HG02623 (cell line): ENCODE data around the gene BTBD16.

Experiments used
- ATAC-seq: cut with Tn5 transposase; IDR thresholded peaks from one replicate; pipeline ENCODE4 v1.9.1; 2021; ENCODE audit warnings: moderate library complexity; ENCODE audit not compliant: unreplicated experiment

The BTBD16 gene

DNA sequence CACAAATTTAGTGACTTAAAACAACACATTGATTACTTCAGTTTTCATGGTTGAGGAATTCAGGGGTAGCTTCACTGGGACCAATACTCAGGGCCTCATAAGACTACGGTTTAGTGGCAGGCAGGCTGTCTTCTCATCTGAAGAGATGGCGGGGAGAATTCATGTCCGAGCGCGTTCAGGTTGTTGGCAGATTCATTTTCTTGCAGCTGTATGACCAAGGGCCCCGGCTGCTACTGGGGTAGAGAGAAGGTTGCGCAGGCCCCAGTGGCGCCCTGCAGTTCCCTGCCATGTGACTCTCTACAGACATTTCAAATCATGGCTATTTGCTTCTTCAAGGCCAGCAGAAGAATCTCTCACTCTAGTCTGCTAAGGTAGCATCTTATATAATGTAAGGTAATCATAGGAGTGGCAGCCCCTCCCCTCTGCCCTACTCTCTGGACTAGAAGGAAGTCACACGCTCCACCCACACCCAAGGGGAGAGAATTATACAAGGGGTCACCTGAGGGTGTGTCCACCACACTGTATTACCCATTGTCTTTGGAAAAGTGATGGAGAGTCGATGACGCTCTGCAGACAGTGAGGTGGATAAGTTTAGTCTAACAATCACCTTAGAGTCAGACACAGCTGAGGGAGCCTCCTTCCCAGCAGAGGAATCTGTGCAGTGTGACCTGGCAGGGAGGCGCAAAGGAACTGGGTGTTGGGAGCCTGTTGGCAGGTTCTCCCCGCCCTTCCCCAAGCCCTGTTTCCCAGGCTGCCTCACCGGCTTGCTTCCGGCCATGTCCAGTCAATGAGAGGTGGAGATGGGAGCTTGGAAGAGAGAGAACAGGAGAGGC, 67.7 kb downstream of the BTBD16 start:
- ATAC-seq = no peak

DNA sequence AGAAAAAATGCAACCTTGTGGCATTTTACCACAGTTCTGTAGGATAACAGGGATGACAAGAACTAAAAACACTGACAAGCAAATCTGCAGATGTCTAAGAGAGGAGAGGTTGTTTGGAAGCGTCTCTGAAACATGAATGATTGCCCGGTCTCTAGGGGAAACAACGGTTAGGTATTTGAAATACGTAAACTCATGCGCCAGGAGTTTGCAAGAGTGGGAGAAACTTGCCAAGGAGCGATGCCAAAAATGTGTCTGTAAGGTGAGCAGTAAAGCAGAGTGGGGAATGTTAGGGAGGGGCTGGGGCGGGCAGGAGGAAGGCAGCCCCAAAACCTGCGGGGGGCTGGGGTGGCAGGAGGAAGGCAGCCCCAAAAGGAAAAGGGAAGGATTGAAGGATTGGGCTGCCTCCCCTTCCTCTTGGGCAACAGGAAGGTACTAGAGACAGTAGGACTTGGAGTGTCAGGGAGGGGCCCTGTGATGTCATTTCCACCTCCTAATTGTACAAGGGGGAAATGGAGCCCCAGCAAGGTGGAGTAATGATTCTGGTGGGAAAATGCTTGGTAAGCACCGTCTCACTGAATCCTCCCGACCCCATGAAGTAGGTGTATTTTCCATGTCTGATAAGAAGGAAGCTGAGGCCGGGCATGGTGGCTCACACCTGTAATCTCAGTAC, 70.2 kb downstream of the BTBD16 start:
- no peak for ATAC-seq

DNA sequence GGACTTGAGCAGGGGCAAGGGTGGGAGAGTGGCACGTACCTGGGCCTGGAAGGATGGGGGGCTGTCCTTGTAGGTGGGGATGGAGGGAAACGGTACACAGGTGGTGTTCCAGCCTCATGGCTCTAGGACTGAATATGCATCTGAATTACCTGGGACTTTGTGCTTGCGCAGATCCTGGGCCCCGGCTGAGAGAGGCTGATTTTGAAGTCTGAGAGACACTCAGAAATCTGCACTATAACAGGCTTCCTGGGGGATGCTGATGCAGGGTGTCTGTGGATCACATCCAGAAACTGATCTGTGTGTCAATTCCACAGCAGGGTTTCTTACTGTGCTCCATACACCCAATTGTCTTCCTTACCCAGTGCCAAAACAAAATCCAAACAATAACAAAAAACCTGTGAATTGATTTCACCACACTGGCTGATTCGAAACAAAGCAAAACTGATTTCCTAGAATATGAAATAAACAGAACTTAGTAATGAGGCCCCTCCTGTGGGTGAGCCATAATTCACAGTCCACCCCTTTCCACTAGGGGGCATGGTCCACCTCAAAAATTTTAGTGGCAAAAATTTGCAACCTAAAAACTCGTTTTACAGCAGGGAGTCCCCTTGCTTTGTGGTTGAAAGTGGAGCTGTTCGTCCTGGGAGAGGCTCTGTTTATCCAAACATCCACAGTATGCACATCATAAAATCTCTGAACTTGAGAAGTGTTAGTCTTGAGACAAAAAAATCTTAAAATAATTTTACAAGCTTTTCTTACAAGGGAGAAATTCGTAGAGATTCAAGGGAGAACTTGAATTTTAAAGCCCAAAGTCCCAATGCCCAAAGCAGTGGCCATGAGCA, 71.4 kb downstream of the BTBD16 start:
- ATAC-seq = no peak

DNA sequence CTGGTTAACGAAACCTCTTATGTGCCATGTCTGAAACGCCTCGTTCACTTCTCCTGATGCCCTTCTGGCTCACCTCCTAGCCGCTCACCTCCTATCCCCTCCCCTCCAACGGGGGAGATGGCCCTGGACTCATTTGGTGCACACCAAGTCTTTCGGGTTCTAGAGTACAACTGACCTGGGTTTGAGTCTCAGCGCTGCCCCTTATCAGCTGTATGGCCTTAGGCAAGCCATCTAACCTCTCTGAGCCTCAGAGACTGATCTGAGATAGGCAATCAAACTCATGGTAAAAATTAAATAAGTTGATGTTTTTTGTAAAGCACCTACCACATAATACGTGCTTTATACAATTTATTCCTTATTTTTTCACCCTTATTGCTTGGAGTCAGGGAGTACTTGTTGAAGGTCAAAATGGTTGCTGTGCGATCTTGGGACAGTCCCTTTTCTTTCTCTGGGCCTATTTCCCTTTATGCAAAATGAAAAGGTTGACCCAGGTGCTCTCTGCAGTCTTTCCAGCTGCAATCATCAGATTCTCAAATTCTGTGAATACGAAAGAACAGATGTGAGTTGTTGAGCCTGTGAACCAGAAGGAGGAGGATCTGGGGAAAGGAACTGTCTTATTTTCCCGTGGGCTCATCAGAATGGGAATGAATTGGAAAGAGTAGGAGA, 72.2 kb downstream of the BTBD16 start:
- no peak for ATAC-seq

DNA sequence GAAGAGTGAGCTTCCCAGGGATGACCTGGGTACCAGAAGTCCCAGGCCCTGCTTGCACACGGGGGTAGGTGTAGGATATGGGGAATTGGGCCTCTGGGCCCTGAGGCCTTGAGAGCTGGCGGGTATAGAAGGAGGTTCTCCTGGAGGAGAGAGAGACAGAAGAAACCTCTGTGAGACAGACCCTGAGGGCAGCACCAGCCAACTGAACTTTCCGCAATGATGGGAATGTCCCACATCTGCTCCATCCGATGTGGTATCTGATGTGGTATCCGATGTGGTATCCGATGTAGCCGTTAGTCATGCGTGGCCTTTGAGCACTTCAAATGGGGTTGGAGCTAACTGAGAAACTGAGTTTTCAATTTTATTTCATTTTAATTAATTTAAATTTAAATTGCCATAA, 72.8 kb downstream of the BTBD16 start:
- no peak for ATAC-seq

DNA sequence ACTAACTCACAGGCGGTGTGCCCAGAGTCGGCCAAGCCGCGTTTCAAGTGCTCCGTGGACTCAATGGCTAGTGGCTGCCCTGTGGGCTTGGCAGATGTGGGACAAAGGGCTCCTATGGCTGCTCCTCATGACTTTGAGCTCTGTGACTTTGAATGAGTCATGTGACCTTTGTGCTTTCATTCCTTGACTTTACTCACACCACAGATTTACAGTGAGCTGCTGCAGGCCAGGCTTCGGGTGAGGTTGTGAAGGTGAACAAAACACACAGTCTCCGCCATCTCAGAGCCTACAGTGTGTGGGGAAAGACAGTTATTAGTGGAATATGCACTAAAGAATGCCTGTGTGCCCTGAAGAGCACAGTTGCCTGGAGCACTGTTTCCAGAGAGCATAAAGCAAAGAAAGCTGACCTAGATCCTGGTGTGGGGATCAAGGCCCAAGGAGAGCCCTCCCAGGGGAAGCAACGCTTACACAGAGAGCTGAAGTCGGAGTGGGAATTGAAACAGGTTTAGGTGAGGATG, 73.7 kb downstream of the BTBD16 start:
- no peak for ATAC-seq

DNA sequence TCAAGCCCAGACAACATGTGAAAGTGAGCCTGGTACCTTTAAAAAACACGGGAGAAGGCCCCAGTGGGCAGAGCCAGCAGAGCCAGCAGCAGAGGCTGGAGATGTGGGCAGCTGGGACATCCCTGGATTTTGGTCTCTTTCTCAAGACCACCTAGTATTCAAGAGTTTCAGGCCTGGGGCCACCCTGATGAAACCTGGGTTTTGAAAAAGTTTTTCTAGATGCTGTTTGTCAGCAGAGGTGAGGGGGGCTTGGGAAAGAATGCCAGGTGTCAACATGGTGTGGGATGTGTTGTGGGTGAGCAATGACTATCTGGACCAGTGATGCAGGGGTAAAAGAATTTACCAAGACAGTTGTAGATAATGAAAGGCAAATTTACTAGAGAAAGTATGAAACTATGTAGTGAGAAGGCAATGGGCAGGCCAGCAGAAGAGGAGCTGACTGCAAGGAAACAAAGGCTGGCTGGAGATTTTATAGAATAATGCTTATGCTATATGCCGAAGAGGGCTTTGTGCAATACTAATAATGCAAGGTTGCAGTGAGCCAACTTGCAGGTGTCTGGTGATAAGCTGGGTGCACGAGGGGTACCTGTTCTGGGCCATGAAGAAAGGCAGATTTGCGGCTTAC, 75.3 kb downstream of the BTBD16 start:
- ATAC-seq = no peak

DNA sequence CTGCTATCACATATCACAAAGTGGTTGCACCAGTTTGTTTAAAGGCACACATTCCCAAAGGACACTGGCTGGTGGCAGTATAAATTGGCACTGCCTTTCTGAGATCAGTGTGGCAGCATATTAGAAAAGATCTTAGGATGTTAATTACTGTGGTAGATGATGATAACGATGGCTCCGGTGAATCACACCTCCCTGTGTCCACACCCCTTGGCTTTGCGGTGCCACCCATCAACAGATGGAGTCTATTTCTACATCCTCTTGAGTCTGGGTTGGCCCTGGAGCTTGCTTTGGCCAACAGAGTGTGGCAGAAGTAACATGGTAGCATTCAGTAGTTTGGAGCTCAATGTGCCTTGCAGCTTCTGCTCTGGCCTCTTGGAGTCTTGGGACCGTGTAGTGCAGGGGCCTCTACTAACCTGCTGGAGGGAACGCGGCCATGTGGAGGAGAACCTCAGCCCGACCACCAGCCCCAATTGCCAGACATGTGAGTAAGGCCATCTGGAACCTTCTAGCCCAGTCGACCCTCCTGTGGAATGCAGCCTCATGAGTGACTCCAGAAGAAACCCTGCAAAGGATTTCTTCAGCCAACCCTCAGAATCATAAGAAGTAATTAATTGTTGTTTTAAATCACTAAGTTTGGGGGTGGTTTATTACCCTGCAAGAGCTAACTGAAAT, 76.2 kb downstream of the BTBD16 start:
- no peak for ATAC-seq

DNA sequence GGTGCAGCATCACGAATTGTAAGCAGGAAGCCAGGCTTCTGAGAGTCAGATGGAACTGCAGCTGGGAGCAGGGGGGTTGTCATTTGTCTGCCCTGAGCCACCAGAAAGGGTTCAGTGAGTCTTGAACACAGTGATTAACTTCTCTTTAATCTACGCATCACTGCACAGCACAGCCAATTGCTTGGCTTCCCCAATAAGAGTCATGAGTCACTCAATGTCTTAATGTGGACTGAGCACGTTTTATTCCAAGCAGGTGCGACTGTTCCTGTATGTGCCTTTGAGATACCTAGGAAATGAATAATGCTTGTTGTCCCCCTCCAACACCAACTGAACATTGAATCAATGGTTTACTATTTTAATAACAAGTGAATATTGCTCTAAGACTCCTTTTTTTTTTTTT, 77.4 kb downstream of the BTBD16 start:
- ATAC-seq = no peak

DNA sequence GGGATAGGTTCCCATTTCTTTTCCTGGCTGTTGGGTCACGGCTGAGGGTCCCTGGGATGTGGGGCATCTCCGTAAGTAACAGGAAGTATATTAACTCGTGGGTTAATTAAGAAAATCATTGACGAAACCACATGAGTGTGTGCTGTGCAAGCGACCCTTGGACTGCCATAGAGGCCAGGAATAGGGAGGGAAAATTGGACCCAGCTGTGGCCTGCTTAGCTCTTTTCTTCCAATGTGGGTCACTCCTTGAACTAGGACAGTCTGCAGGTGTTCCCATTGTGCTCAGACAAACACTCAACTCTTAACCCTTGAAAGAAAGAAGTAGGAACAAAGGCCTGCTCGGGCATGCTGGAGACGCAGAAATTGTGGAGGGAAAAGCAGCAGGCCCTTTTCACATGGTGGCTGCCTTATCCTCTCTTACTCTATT, 77.9 kb downstream of the BTBD16 start:
- ATAC-seq = no peak

DNA sequence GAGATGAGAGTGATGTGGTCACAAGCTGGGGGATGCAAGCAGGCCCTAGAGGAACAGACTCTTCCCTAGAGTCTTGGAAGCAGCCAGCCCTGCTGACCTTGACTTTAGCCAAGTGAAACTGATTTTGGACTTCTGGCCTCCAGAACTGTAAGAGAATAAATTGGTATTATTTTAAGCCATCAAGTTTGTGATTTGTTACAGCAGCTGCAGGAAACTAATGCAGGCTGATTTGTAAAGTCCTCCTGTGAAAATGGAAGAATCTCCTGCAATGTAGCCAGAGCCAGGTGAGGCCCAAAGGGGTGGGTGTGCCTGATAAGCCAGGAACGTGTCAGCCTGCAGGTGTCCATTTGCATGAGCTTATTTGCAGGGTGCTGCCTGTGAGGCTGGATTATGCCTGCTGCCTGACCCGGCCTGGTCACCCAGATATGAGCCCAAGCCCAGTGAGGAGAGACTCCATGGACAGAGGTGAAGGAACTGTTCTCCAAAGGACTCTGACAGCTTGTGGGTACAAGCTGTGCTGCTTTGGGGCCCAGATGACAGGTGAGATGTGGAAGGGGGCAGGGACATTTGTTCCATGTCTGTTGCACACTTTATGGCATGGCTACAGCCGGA, 78.8 kb downstream of the BTBD16 start:
- ATAC-seq = no peak

DNA sequence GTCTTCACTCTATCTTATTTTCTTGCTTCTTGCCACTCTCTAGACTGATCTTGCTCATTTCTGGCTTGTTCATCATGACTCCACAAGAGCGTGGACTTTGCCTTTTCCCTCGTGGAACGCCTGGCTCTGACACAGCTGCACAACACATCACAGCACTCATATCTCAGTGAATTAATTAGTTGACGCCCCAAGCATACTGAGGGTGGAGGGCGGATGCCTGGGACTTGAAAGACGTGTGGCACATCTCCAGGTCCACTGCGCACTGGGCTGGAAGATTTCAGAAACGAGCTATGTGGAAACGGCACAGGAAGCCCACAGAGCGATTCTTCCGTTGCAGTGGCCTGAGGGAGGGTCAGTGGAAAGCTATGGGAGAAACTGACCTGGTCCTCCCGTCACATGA, 79.8 kb downstream of the BTBD16 start:
- no peak for ATAC-seq

DNA sequence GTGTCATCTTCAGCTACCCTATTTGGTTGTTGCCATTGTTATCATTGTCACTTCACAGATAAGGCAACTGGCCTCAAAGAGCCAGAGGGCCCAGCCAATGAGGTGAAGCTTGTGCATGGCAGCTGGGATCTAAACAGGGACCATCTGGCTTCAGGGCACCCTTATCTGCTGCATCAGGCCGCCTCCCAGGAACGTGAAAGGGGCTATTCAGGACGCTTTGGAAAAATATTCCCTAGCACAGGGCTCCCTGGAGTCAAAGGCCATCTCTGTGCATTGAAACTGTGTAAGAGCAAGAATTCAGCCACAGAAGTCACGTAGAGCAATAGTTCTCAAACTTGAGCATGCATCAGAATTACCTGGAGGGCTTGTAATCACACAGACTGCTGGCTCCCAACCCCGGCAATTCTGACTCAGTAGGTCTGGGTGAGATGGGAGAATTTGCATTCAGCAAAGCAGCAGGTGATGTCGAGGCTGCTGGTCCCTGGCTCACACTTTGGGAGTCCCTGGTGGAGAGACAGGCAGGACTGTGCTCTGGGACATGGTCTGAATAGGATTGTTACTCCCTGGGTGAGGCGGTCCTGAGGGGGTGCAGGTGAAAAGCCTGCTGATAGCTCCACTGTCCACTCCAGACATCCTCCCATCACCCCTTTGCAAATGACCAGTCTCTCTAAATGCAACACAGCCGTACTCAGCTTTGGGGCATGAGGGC, 81.9 kb downstream of the BTBD16 start:
- ATAC-seq = no peak

DNA sequence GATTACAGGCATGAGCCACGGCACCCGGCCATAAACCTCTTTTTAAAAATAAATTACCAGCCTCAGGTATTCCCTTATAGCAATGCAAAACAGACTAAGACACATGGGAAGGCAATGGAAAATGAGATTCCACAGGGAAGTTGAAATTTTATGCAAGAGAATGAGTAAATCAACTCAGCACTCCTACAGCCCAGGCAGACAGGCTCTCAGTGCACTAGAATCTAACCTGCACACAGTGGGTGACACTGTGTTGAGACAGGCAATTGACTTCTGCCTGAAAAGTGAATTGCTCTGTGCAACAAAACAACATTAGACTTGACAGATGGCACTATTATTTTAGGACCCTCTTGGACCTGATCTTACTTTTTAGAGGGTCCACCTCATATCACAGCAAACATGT, 83.3 kb downstream of the BTBD16 start:
- no peak for ATAC-seq

DNA sequence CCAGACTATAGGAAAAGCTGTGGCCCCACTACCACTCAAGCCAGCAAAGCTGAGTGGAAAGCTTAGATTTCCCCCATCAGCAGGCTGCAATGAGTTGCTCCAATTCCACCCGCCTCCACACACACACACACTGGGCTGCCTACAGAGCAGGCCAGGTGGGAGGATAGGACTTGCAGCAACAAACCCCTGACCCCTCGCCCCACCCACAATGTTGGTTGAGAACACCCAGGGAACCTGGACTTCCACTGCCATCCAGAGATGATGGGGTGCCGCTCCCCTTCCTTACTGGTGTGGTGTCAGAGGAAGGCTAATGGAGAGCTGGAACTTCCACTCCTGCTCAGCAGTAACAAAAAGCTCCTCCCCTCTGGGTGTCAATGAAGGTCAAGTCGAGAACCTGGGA, 86.6 kb downstream of the BTBD16 start:
- no peak for ATAC-seq

DNA sequence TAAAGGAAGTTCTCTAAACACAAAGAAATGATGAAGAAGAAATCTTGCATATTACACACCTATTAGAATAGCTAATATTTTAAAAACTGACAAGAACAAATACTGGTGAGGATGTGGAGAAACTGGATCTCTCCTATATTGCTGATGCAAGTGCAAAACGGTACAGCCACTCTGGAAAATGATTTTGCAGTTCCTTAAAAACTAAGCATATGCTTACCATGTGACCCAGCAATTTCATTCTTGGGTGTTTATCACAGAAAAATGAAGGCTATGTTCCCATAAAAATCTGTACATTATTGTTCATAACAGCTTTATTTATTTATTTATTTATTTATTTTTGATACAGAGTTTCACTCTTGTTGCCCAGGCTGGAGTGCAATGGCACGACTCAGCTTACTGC, 88.5 kb downstream of the BTBD16 start:
- no peak for ATAC-seq

DNA sequence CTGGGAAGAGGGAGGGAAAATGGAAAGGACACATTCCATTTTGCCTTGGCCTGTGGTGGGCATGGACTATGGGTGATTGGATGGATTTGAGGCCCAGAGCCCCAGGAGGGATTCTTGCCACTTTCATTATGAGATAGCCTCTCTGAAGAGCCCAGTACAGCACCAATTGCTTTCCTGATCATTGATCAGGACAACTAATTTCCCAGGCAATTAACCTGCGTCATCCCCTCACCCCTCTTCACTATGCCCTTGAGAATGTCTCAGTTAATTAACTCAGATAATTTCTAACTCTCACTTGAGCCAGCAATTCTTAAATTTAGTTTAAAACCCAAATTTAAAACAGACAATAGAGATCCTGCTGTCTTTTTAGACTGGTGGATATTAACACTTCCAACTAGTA, 90.0 kb downstream of the BTBD16 start:
- no peak for ATAC-seq

DNA sequence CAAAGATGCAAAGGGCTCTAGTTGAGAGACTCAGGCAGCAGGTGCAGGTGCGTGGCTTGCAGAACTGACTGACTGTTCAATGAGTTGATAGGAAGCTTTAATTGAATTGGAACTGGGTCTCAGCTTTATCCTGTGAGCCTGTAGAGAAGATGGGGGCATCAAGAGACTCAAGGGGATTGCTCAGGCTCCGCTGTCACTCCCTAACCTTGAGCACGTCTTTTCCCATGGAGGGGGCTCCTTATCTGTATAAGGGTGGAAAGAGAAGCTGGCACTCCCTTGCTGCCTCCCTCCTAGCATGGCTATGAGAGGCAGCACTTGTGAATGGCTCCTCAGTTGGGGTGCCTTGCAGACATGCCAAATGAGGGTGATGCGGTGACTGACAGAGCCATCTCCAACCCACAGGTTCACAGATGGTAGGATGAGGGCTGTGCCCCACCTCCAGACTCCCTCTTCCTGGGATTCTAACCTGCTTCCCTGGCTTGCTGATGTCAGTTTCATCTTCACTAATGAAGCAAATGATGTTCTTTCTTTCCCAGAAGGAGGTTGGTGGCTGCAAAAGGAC, 91.0 kb downstream of the BTBD16 start:
- no peak for ATAC-seq

DNA sequence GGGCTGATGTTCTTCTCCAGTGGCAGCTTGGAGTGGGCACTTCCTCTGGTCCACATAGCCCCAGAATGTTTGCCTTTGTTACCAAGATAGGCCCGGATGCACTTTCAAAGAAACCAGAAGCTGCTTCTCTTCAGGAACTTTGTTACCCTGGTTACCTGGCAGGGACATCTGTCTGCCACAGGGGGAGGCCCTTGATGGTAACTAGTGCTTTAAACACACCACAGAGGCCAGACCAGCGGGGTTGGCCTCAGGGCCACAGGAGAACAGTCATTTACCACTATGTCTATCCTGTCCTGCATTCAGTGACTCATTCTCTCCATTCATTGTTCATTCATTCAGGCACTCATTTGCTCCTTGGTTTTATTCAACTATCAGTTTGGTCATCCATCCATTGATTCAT, 91.5 kb downstream of the BTBD16 start:
- ATAC-seq = no peak
